HCT116 (cell line): ENCODE results near the gene SAMD4A. TPM values are rescaled to one million over a fixed set of nuclear protein-coding genes. Genes with fewer than 3 reads are reported as not detected.

Experiments
- ATAC-seq: fragments of 200-7000 bp; cut with Tn5 transposase; 2 replicates; pipeline ENCODE4 v1.9.1; 2020; ENCODE audit warnings: mild to moderate bottlenecking, moderate library complexity
- BruUV-seq: library from RNA; stranded (reverse); fragments of 400-500 nt; replicated peaks from 2 replicates; lab custom pipeline; 2021; lab: Mats Ljungman, UMichigan
- CTCF ChIA-PET: fragments of 300-600 bp; sonication (Branson Sonifier 250); formaldehyde crosslinking; loops from one replicate; lab custom pipeline; 2021; ENCODE audit warnings: antibody characterized with exemption; lab: Charles Lee
- POLR2A ChIA-PET: fragments of 300-600, 350-600 bp; sonication (Branson Sonifier 250); formaldehyde crosslinking; loops from one replicate; lab custom pipeline; 2021; ENCODE audit warnings: antibody characterized with exemption; lab: Charles Lee
- RAD21 ChIA-PET, 2 experiments: fragments of 300-600 bp; sonication (Branson Sonifier 250); formaldehyde crosslinking; loops; one replicate each; lab custom pipeline; 2023; ENCODE audit warnings: low total read pairs in 2 of 2; ENCODE audit not compliant: uncharacterized antibody in 2 of 2, unreplicated experiment in 2 of 2, low non-redundant PET in 1 of 2; lab: Charles Lee
- DNase-seq: peaks from one replicate; pipeline ENCODE4 v3.0.0-alpha.2; 2010; ENCODE audit warnings: low read depth, low spot score
- H2AFZ ChIP-seq: fragments of 200-600 bp; shearing (Covaris generic), sonication (generic); 2 replicates; pipeline ENCODE4 v1.6.1; 2017; ENCODE audit warnings: low read depth, mixed run types, mixed read lengths, antibody characterized with exemption, low read length; ENCODE audit not compliant: poor library complexity, severe bottlenecking
- H3K27ac ChIP-seq: 2 replicates; pipeline ENCODE4 v1.5.1; 2012; ENCODE audit warnings: low read depth, low read length
- H3K27me3 ChIP-seq: fragments of 200-600 bp; sonication (generic); 2 replicates; pipeline ENCODE4 v1.6.1; 2016; ENCODE audit warnings: mixed run types, low read length, mixed read lengths; ENCODE audit not compliant: insufficient read depth
- H3K36me3 ChIP-seq, 2 experiments: fragments of 200-500 bp in 1 of 2; fragments of 200-600 bp in 1 of 2; sonication (Bioruptor generic) in 1 of 2; sonication (generic) in 1 of 2; 2 replicates each; pipeline versions ENCODE4 v1.5.1 to v1.6.1; 2014 to 2016; ENCODE audit warnings: low read length in 2 of 2, inconsistent platforms in 1 of 2, mixed read lengths in 1 of 2, mixed run types in 1 of 2; ENCODE audit not compliant: insufficient read depth in 2 of 2, control insufficient read depth in 1 of 2
- H3K4me1 ChIP-seq, 2 experiments: fragments of 200-600 bp in 1 of 2; sonication (generic) in 1 of 2; 2 replicates each; pipeline versions ENCODE4 v1.5.1 to v1.6.1; 2012 to 2017; ENCODE audit warnings: low read length in 2 of 2, inconsistent platforms in 1 of 2, mild to moderate bottlenecking in 1 of 2, mixed read lengths in 1 of 2, mixed run types in 1 of 2, moderate library complexity in 1 of 2; ENCODE audit not compliant: insufficient read depth in 2 of 2, control insufficient read depth in 1 of 2
- H3K4me2 ChIP-seq: fragments of 200-600 bp; sonication (generic); 2 replicates; pipeline ENCODE4 v1.6.1; 2017; ENCODE audit warnings: mixed run types, low read length, mixed read lengths
- H3K4me3 ChIP-seq, 2 experiments: fragments of 200-600 bp in 1 of 2; sonication (generic) in 1 of 2; replicated peaks in 1 of 2; 2 replicates each; pipeline ENCODE4 v1.5.1; 2011 to 2016; ENCODE audit warnings: low read length in 2 of 2, control low read depth in 1 of 2, low read depth in 1 of 2, mild to moderate bottlenecking in 1 of 2, mixed read lengths in 1 of 2, mixed run types in 1 of 2
- H3K79me2 ChIP-seq: fragments of 200-600 bp; sonication (generic); 2 replicates; pipeline ENCODE4 v1.6.1; 2017; ENCODE audit warnings: mild to moderate bottlenecking, mixed run types, low read length, moderate library complexity, mixed read lengths; ENCODE audit not compliant: insufficient read depth
- H3K9ac ChIP-seq: fragments of 200-600 bp; sonication (generic); 2 replicates; pipeline ENCODE4 v1.6.1; 2016; ENCODE audit warnings: low read length, mixed read lengths
- H3K9me2 ChIP-seq: fragments of 200-600 bp; sonication (generic), shearing (Covaris generic); 2 replicates; pipeline ENCODE4 v1.6.1; 2017; ENCODE audit warnings: mixed run types, mild to moderate bottlenecking, moderate library complexity; ENCODE audit not compliant: insufficient read depth
- H3K9me3 ChIP-seq, 2 experiments: fragments of 200-500 bp in 1 of 2; fragments of 200-600 bp in 1 of 2; sonication (Bioruptor generic) in 1 of 2; sonication (generic) in 1 of 2; 2 replicates each; pipeline ENCODE4 v1.6.1; 2014 to 2017; ENCODE audit warnings: low read length in 2 of 2, mixed read lengths in 2 of 2, inconsistent platforms in 1 of 2, low read depth in 1 of 2, mild to moderate bottlenecking in 1 of 2, mixed run types in 1 of 2, moderate library complexity in 1 of 2; ENCODE audit not compliant: control insufficient read depth in 1 of 2, insufficient read depth in 1 of 2
- H4K20me1 ChIP-seq: fragments of 200-600 bp; sonication (generic), shearing (Covaris generic); 2 replicates; pipeline ENCODE4 v1.6.1; 2017; ENCODE audit warnings: mixed run types, mild to moderate bottlenecking, moderate library complexity; ENCODE audit not compliant: insufficient read depth
- EGR1 ChIP-seq: IDR thresholded peaks from 2 replicates; pipeline ENCODE4 v1.6.1; 2012; ENCODE audit warnings: low read depth
- ELF1 ChIP-seq: IDR thresholded peaks from 2 replicates; pipeline ENCODE4 v1.6.1; 2012; ENCODE audit warnings: low read depth, borderline replicate concordance
- EZH2 ChIP-seq: fragments of 200-600 bp; sonication (generic); IDR thresholded peaks from 2 replicates; pipeline ENCODE4 v1.6.1; 2017; ENCODE audit warnings: antibody characterized with exemption, mixed run types
- EZH2phosphoT487 ChIP-seq: fragments of 200-600 bp; IDR thresholded peaks from 2 replicates; pipeline ENCODE4 v1.6.1; 2018; ENCODE audit warnings: antibody characterized with exemption, borderline replicate concordance
- FOSL1 ChIP-seq: IDR thresholded peaks from 2 replicates; pipeline ENCODE4 v1.6.1; 2012; ENCODE audit warnings: low read depth
- JUND ChIP-seq: IDR thresholded peaks from 2 replicates; pipeline ENCODE4 v1.6.1; 2012
- POLR2A ChIP-seq: IDR thresholded peaks from 2 replicates; pipeline ENCODE4 v1.7.0; 2011; ENCODE audit warnings: borderline replicate concordance; ENCODE audit not compliant: insufficient read depth, insufficient read length; ENCODE audit errors: extremely low read depth
- SRF ChIP-seq: IDR thresholded peaks from 2 replicates; pipeline ENCODE4 v1.6.1; 2012; ENCODE audit warnings: low read depth
- TCF7L2 ChIP-seq: IDR thresholded peaks from 2 replicates; pipeline ENCODE4 v1.7.0; 2011; ENCODE audit warnings: borderline replicate concordance, inconsistent platforms; ENCODE audit not compliant: insufficient read depth, insufficient read length; ENCODE audit errors: extremely low read depth
- intact Hi-C: fragments of 100-400 bp; cut with micrococcal nuclease; formaldehyde crosslinking; loops from 2 replicates; pipeline ENCODE4 v1.10.0; 2022
- total RNA-seq: library from RNA; stranded (reverse); gene quantifications from one replicate; pipeline ENCODE4 v1.2.1, GENCODE V29; 2021; ENCODE audit not compliant: unreplicated experiment
- TF ChIP-seq, protein P1 (sequence below): IDR thresholded peaks from 2 replicates; pipeline ENCODE4 v1.6.1; 2012
- TF ChIP-seq, protein P2 (sequence below): IDR thresholded peaks from 2 replicates; pipeline ENCODE4 v1.6.1; 2012
- TF ChIP-seq, protein P3 (sequence below): IDR thresholded peaks from 2 replicates; pipeline ENCODE4 v1.6.1; 2012; ENCODE audit warnings: low read depth

The SAMD4A gene
- total RNA-seq, 1 experiment from 2014 or later = 9.0 TPM

DNA sequence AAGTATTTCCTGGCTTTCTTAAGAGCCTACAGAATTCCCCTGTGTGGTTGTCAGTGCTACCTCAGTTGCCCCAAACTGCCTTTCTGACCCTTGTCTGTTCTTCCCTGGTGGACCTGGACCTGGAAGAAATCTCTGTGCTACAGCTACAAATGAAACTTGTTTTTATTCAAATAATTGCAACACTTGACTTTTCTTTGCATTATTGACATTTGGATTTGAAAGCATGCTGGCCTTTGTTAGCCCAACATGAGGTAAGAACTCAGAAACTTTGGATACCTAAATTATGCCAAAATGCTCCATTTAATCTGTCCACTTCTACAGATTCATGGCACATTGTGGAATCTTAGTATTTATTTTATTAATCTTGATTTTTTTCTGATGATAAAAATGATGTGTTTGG, 142.9 kb downstream of the SAMD4A start:
- intact Hi-C loops = no loop called here
- CTCF ChIA-PET = no interaction called here
- POLR2A ChIA-PET = no interaction called here

DNA sequence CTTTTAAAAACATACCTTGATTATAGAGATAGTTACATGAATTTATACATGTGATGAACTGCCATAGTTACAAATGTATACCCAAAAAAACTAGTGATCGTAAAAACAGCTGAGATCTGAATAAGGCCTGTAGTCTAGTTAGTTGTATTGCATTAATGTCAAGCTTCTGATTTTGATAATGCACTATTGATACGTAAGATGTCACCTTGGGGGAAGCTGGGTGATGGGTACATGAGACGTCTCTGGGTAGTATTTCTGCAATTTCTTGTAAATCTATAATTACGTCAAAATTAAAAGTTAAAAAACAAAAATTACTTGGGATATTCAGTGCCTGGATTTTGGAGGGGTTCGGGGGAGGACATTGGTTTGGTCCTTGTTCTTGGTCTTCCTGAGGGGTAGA, 144.4 kb downstream of the SAMD4A start:
- ChIA-PET CTCF (no interaction called here), RAD21 (no interaction called here), POLR2A (no interaction called here)
- no peak for DNase-seq
- ATAC-seq = no peak
- no peak overlapping the region for H3K27ac ChIP-seq
- H3K4me3 ChIP-seq = no peak overlapping the region
- H3K27me3 ChIP-seq = no peaks in the 10 kb centered on the region
- H4K20me1 ChIP-seq = no peaks in the 10 kb centered on the region
- H2AFZ ChIP-seq = no peak overlapping the region
- no peaks in the 10 kb centered on the region for H3K36me3 ChIP-seq
- H3K9ac ChIP-seq = no peak overlapping the region
- TF ChIP-seq, protein P1, sequence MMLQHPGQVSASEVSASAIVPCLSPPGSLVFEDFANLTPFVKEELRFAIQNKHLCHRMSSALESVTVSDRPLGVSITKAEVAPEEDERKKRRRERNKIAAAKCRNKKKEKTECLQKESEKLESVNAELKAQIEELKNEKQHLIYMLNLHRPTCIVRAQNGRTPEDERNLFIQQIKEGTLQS = no peak
- TF ChIP-seq ELF1 = no peak
- TF ChIP-seq SRF = no peak
- TF ChIP-seq FOSL1 = no peak
- no peak for TF ChIP-seq POLR2A
- TF ChIP-seq, protein P2, sequence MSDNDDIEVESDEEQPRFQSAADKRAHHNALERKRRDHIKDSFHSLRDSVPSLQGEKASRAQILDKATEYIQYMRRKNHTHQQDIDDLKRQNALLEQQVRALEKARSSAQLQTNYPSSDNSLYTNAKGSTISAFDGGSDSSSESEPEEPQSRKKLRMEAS = no peak
- TF ChIP-seq JUND = no peak
- TF ChIP-seq EZH2 = no peak
- TF ChIP-seq, protein P3, sequence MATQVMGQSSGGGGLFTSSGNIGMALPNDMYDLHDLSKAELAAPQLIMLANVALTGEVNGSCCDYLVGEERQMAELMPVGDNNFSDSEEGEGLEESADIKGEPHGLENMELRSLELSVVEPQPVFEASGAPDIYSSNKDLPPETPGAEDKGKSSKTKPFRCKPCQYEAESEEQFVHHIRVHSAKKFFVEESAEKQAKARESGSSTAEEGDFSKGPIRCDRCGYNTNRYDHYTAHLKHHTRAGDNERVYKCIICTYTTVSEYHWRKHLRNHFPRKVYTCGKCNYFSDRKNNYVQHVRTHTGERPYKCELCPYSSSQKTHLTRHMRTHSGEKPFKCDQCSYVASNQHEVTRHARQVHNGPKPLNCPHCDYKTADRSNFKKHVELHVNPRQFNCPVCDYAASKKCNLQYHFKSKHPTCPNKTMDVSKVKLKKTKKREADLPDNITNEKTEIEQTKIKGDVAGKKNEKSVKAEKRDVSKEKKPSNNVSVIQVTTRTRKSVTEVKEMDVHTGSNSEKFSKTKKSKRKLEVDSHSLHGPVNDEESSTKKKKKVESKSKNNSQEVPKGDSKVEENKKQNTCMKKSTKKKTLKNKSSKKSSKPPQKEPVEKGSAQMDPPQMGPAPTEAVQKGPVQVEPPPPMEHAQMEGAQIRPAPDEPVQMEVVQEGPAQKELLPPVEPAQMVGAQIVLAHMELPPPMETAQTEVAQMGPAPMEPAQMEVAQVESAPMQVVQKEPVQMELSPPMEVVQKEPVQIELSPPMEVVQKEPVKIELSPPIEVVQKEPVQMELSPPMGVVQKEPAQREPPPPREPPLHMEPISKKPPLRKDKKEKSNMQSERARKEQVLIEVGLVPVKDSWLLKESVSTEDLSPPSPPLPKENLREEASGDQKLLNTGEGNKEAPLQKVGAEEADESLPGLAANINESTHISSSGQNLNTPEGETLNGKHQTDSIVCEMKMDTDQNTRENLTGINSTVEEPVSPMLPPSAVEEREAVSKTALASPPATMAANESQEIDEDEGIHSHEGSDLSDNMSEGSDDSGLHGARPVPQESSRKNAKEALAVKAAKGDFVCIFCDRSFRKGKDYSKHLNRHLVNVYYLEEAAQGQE = no peak
- TF ChIP-seq EGR1 = no peak
- intact Hi-C loops = no loop called here
- BruUV-seq = no TSS peak
- H3K79me2 ChIP-seq = no peaks in the 10 kb centered on the region
- no peaks in the 10 kb centered on the region for H3K9me2 ChIP-seq
- no peak overlapping the region for H3K4me2 ChIP-seq
- peaks cover 0 to 5% of the 10 kb centered on the region in 2 experiments; a peak in 2 of 4 replicates for H3K4me1 ChIP-seq
- H3K9me3 ChIP-seq = no peaks in the 10 kb centered on the region

More for the DNA sequence above, 142.9 kb downstream of the SAMD4A start:
- no peaks in the 10 kb centered on the region for H3K9me2 ChIP-seq
- no peaks in the 10 kb centered on the region for H4K20me1 ChIP-seq
- DNase-seq = no peak
- no peak for ATAC-seq
- TF ChIP-seq EZH2phosphoT487 (no peak), EZH2 (no peak), SRF (no peak), TCF7L2 (no peak)
- TF ChIP-seq, protein P3 = no peak
- H3K4me2 ChIP-seq = no peak overlapping the region
- no peak overlapping the region for H3K27ac ChIP-seq
- RAD21 ChIA-PET = no interaction called here
- H3K4me3 ChIP-seq = no peak overlapping the region
- no peaks in the 10 kb centered on the region for H3K79me2 ChIP-seq
- H3K4me1 ChIP-seq = no peaks in the 10 kb centered on the region
- no peaks in the 10 kb centered on the region for H3K9me3 ChIP-seq
- no peaks in the 10 kb centered on the region for H3K27me3 ChIP-seq
- H3K36me3 ChIP-seq = no peaks in the 10 kb centered on the region
- no peak overlapping the region for H2AFZ ChIP-seq
- BruUV-seq = no TSS peak
- no peak overlapping the region for H3K9ac ChIP-seq
